WTC11 (cell line): ENCODE data around the gene HDAC9.

ENCODE experiments used
- NR1H2 ChIP-seq: sonication (generic); formaldehyde crosslinking; IDR thresholded peaks from 2 replicates; pipeline ENCODE4 v1.9.0; 2021; ENCODE audit warnings: mild to moderate bottlenecking, moderate library complexity, missing genetic modification reagents
- NR3C1 ChIP-seq: sonication (generic); formaldehyde crosslinking; conservative IDR thresholded peaks from 2 replicates; pipeline ENCODE4 v1.8.1; 2023; ENCODE audit warnings: low read depth, mild to moderate bottlenecking, missing genetic modification reagents
- SMAD3 ChIP-seq: sonication (generic); formaldehyde crosslinking; IDR thresholded peaks from 2 replicates; pipeline ENCODE4 v1.8.0; 2022; ENCODE audit warnings: missing genetic modification reagents, mild to moderate bottlenecking, borderline replicate concordance
- TEAD4 ChIP-seq: sonication (generic); formaldehyde crosslinking; IDR thresholded peaks from 2 replicates; pipeline ENCODE4 v1.8.0; 2022; ENCODE audit warnings: mild to moderate bottlenecking, missing genetic modification reagents
- ZNF263 ChIP-seq: sonication (generic); formaldehyde crosslinking; IDR thresholded peaks from 2 replicates; pipeline ENCODE4 v1.8.1; 2022; ENCODE audit warnings: low read depth, mild to moderate bottlenecking, moderate library complexity, missing genetic modification reagents
- TF ChIP-seq, protein P1 (sequence below): fragments of 250-450 bp; sonication (Bioruptor Pico); IDR thresholded peaks from 2 replicates; pipeline ENCODE4 v1.9.0; 2021; ENCODE audit warnings: mild to moderate bottlenecking
- TF ChIP-seq, protein P2 (sequence below): fragments of 200-600 bp; IDR thresholded peaks from 2 replicates; pipeline ENCODE4 v1.8.0; 2022; ENCODE audit warnings: antibody characterized with exemption
- TF ChIP-seq, protein P3 (sequence below): sonication (generic); formaldehyde crosslinking; IDR thresholded peaks from 2 replicates; pipeline ENCODE4 v1.8.0; 2022; ENCODE audit warnings: mild to moderate bottlenecking, missing genetic modification reagents
- TF ChIP-seq, protein P4 (sequence below): sonication (generic); formaldehyde crosslinking; conservative IDR thresholded peaks from 2 replicates; pipeline ENCODE4 v1.8.1; 2022; ENCODE audit warnings: mild to moderate bottlenecking, missing genetic modification reagents
- TF ChIP-seq, protein P5 (sequence below): sonication (generic); formaldehyde crosslinking; IDR thresholded peaks from 2 replicates; pipeline ENCODE4 v1.8.1; 2023; ENCODE audit warnings: mild to moderate bottlenecking, missing genetic modification reagents, moderate library complexity

DNA sequence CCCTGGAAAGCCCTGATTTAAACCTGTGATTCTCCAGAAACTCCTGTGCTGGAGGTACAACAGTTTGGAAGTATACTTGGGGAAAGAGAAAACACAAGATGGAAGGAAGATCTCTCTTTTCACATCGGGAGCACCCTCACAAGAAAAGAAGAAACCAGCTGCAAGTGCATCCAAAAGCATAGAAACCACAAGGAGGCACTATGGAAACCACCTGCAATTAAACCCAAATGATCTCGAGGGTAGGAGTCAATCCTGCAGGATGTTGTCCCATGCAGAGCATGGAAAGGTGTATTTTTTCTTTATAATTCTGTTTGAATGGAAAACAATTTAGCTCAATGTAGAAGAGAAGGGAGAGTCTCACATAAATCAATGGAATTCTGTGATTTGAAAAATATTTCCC lies 411.4 kb downstream of the HDAC9 start:
- TF ChIP-seq, protein P1, sequence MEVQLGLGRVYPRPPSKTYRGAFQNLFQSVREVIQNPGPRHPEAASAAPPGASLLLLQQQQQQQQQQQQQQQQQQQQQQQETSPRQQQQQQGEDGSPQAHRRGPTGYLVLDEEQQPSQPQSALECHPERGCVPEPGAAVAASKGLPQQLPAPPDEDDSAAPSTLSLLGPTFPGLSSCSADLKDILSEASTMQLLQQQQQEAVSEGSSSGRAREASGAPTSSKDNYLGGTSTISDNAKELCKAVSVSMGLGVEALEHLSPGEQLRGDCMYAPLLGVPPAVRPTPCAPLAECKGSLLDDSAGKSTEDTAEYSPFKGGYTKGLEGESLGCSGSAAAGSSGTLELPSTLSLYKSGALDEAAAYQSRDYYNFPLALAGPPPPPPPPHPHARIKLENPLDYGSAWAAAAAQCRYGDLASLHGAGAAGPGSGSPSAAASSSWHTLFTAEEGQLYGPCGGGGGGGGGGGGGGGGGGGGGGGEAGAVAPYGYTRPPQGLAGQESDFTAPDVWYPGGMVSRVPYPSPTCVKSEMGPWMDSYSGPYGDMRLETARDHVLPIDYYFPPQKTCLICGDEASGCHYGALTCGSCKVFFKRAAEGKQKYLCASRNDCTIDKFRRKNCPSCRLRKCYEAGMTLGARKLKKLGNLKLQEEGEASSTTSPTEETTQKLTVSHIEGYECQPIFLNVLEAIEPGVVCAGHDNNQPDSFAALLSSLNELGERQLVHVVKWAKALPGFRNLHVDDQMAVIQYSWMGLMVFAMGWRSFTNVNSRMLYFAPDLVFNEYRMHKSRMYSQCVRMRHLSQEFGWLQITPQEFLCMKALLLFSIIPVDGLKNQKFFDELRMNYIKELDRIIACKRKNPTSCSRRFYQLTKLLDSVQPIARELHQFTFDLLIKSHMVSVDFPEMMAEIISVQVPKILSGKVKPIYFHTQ (CRISPR knock-in tag), result no peak
- TF ChIP-seq, protein P2, sequence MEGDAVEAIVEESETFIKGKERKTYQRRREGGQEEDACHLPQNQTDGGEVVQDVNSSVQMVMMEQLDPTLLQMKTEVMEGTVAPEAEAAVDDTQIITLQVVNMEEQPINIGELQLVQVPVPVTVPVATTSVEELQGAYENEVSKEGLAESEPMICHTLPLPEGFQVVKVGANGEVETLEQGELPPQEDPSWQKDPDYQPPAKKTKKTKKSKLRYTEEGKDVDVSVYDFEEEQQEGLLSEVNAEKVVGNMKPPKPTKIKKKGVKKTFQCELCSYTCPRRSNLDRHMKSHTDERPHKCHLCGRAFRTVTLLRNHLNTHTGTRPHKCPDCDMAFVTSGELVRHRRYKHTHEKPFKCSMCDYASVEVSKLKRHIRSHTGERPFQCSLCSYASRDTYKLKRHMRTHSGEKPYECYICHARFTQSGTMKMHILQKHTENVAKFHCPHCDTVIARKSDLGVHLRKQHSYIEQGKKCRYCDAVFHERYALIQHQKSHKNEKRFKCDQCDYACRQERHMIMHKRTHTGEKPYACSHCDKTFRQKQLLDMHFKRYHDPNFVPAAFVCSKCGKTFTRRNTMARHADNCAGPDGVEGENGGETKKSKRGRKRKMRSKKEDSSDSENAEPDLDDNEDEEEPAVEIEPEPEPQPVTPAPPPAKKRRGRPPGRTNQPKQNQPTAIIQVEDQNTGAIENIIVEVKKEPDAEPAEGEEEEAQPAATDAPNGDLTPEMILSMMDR, result no peak
- TF ChIP-seq, protein P3, sequence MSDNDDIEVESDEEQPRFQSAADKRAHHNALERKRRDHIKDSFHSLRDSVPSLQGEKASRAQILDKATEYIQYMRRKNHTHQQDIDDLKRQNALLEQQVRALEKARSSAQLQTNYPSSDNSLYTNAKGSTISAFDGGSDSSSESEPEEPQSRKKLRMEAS (CRISPR knock-in tag), result no peak
- no peak for TF ChIP-seq NR3C1 (CRISPR knock-in tag)
- no peak for TF ChIP-seq NR1H2 (CRISPR knock-in tag)
- no peak for TF ChIP-seq ZNF263
- TF ChIP-seq TEAD4, result no peak
- no peak for TF ChIP-seq SMAD3 (CRISPR knock-in tag)
- TF ChIP-seq, protein P4, sequence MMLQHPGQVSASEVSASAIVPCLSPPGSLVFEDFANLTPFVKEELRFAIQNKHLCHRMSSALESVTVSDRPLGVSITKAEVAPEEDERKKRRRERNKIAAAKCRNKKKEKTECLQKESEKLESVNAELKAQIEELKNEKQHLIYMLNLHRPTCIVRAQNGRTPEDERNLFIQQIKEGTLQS (CRISPR knock-in tag), result no peak
- TF ChIP-seq, protein P5, sequence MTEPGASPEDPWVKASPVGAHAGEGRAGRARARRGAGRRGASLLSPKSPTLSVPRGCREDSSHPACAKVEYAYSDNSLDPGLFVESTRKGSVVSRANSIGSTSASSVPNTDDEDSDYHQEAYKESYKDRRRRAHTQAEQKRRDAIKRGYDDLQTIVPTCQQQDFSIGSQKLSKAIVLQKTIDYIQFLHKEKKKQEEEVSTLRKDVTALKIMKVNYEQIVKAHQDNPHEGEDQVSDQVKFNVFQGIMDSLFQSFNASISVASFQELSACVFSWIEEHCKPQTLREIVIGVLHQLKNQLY (CRISPR knock-in tag), result no peak
